Lung (tissue), 12 donors: ENCODE measurements around the gene GALNT1. TPM values are rescaled to one million over a fixed set of nuclear protein-coding genes. Genes with fewer than 3 reads are reported as not detected.

ENCODE experiments used
- ATAC-seq: fragments of 200-7000 bp; cut with Tn5 transposase; one replicate; pipeline ENCODE4 v1.9.1; 2020; ENCODE audit warnings: moderate number of reproducible peaks; ENCODE audit not compliant: insufficient read depth, low FRiP score
- DNase-seq, 3 donors: peaks; one replicate each; pipeline ENCODE4 v3.0.0-alpha.2; 2013 to 2017
- H3K27ac ChIP-seq, 2 donors: one replicate each; pipeline ENCODE4 v1.5.1; 2013; ENCODE audit warnings: mild to moderate bottlenecking in 2 of 2, moderate library complexity in 2 of 2, control low read depth in 1 of 2, inconsistent platforms in 1 of 2, low read depth in 1 of 2, low read length in 1 of 2
- H3K27me3 ChIP-seq, 3 donors: one replicate each; pipeline ENCODE4 v1.5.1; 2013; ENCODE audit warnings: low read length in 2 of 3; ENCODE audit not compliant: control insufficient read depth in 3 of 3, insufficient read depth in 3 of 3
- H3K36me3 ChIP-seq, 4 donors: one replicate each; pipeline ENCODE4 v1.5.1; 2013; ENCODE audit warnings: low read length in 4 of 4, mild to moderate bottlenecking in 1 of 4, moderate library complexity in 1 of 4; ENCODE audit not compliant: control insufficient read depth in 4 of 4, insufficient read depth in 4 of 4
- H3K4me1 ChIP-seq, 5 donors: one replicate each; pipeline ENCODE4 v1.5.1; 2013; ENCODE audit warnings: low read length in 5 of 5, mild to moderate bottlenecking in 2 of 5, moderate library complexity in 1 of 5; ENCODE audit not compliant: control insufficient read depth in 5 of 5, insufficient read depth in 5 of 5
- H3K4me3 ChIP-seq: one replicate; pipeline ENCODE4 v1.5.1; 2013; ENCODE audit warnings: mild to moderate bottlenecking, control low read depth, moderate library complexity
- H3K9ac ChIP-seq, 2 donors: one replicate each; pipeline ENCODE4 v1.5.1; 2013; ENCODE audit warnings: low read length in 2 of 2, control low read depth in 1 of 2; ENCODE audit not compliant: insufficient read depth in 1 of 2
- H3K9me3 ChIP-seq, 4 donors: one replicate each; pipeline ENCODE4 v1.5.1; 2013; ENCODE audit warnings: low read length in 3 of 4, mild to moderate bottlenecking in 1 of 4, moderate library complexity in 1 of 4; ENCODE audit not compliant: control insufficient read depth in 4 of 4, insufficient read depth in 3 of 4
- WGBS, 2 donors: extraction: QIAGEN DNeasy Blood & Tissue Kit; methylation state at CpG; one replicate each; pipeline ENCODE4 v1.1.7; 2013; 5-methylcytosine and 5-hydroxymethylcytosine counted together
- polyA plus RNA-seq, 2 donors: library from polyadenylated mRNA; stranded (reverse); fragments of 200-250 nt; gene quantifications; one replicate each; pipeline ENCODE4 v1.2.1, GENCODE V29; 2013
- total RNA-seq, 2 donors: library from RNA; depleted of rRNA in 1 of 2; stranded (reverse); fragments of >200 nt in 1 of 2; gene quantifications; one replicate each; pipeline ENCODE4 v1.2.1, GENCODE V29; 2014 to 2021
- TF ChIP-seq, protein P1 (sequence below): IDR thresholded peaks from 2 replicates; pipeline ENCODE4 v1.5.1; 2012; ENCODE audit warnings: mild to moderate bottlenecking; ENCODE audit errors: control extremely low read depth, extremely low read depth
- donor health status: control.
- donor health status: control.
- donor health status: Bipolar disorder and iron deficiency.
- donor health status: healthy.
- donor health status: DM: yes; HTN: yes; CAD: no.

The GALNT1 gene
- total and polyA plus RNA-seq, 4 donors: 16.9 to 73.4 (median 46.8) TPM

DNA sequence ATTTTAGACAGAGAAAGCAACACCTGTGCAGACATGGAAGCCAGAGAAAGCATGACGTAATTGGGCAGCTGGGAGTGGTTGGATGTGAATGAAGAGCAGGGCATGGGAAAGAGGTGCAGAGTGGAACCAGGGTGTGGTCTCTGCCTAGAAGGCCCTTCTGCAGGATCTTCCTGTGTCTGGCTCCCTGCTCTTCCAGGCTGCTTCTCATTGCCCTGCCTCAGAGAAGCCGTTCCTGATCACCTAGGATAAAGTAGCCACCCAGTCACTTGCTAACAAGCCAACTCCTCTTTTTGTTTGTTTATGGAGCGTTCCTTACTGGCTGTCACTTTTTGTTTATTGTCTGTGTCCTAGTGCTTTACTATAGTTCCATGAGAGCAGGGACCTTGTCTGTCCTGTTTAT is 28.5 kb downstream of the GALNT1 start:
- 77 to 78% methylated on average over 3 of the region's 3 CpGs for WGBS, 2 donors
- Histone ChIP-seq H3K36me3 (no peaks in the 10 kb centered on the region), H3K9me3 (no peaks in the 10 kb centered on the region), H3K4me3 (no peak overlapping the region), H3K9ac (no peak overlapping the region), H3K27ac (no peak overlapping the region), H3K27me3 (no peaks in the 10 kb centered on the region), H3K4me1 (peaks cover 0 to 33% (median 5%) of the 10 kb centered on the region in 5 donors)
- TF ChIP-seq, protein P1, sequence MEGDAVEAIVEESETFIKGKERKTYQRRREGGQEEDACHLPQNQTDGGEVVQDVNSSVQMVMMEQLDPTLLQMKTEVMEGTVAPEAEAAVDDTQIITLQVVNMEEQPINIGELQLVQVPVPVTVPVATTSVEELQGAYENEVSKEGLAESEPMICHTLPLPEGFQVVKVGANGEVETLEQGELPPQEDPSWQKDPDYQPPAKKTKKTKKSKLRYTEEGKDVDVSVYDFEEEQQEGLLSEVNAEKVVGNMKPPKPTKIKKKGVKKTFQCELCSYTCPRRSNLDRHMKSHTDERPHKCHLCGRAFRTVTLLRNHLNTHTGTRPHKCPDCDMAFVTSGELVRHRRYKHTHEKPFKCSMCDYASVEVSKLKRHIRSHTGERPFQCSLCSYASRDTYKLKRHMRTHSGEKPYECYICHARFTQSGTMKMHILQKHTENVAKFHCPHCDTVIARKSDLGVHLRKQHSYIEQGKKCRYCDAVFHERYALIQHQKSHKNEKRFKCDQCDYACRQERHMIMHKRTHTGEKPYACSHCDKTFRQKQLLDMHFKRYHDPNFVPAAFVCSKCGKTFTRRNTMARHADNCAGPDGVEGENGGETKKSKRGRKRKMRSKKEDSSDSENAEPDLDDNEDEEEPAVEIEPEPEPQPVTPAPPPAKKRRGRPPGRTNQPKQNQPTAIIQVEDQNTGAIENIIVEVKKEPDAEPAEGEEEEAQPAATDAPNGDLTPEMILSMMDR: no peak
- no peak for DNase-seq
- ATAC-seq: no peak

DNA sequence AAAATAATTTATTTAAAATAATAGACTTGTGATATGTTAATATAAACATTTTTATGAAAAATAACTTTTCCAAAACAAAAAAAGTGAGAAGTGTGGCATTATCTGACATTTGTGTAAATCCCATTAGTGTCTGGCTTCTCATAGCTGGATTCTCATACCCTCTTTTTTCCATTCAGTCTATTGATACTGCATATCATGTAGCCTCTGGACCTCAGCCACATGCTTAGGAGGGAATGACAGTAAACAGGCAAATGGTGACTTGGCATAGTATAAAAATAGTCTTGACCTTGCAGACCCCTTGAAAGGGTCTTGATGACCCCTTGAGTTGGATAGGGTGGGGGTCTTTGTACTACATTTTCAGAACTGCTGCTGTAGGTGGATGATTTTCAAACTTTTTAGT is 29.2 kb downstream of the GALNT1 start:
- Histone ChIP-seq H3K27me3 (no peaks in the 10 kb centered on the region), H3K27ac (peak overlapping the region in 1 of 2 donors; percentile 12), H3K36me3 (no peaks in the 10 kb centered on the region), H3K9ac (no peak overlapping the region), H3K4me3 (no peak overlapping the region), H3K9me3 (no peaks in the 10 kb centered on the region), H3K4me1 (peaks cover 0 to 32% (median 5%) of the 10 kb centered on the region in 5 donors)
- DNase-seq: no peak
- TF ChIP-seq, protein P1: no peak
- ATAC-seq: no peak

DNA sequence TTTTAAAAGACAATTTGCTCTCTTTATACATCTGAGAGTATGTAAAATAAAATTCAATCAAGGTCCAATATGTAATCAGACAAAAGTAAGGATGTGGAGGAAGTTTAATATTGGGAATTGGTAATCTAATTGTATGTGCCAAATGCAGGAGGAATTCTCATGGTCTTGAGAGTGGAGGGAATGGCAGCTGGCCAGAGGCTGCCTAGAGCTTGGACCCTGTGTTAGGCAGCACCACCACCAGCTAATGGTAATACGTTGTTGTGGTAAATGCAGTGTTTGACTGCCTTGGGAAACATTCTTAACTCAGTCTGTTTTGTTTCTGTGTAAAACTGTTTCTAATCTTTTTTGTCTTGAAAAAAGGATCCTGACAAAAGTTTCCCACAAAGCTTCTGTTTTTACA is 30.0 kb downstream of the GALNT1 start:
- H3K4me3 ChIP-seq: no peak overlapping the region
- H3K9ac ChIP-seq: no peak overlapping the region
- no peak for ATAC-seq
- WGBS, 2 donors: 71% methylated on average over 1 of the region's 1 CpG
- H3K27ac ChIP-seq: no peak overlapping the region
- TF ChIP-seq, protein P1: no peak
- DNase-seq: no peak
- H3K9me3 ChIP-seq: no peaks in the 10 kb centered on the region
- no peaks in the 10 kb centered on the region for H3K36me3 ChIP-seq
- H3K27me3 ChIP-seq: no peaks in the 10 kb centered on the region
- peaks cover 0 to 33% (median 3%) of the 10 kb centered on the region in 5 donors for H3K4me1 ChIP-seq

DNA sequence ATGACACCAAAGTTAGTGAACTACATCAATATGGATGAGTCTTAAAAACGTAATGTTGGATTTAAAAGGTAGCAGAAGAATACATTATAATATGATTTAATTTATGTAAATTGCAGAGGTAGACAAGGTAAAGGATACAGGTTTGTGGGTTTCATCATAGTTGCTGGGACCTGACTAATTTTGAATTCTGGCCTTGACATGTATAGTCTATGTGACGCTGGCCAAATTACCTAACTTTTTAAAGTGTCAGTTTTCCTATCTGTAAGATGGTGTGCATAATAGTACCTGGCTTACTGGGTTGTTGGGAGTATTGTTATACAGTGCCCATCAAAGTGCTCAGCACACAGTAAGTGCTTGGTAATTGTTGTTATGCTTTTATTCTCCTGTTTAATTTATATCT is 34.5 kb downstream of the GALNT1 start:
- Histone ChIP-seq H3K9ac (peak overlapping the region in 1 of 2 donors; percentile 62), H3K4me1 (peaks cover 2 to 37% (median 23%) of the 10 kb centered on the region in 5 donors), H3K9me3 (no peaks in the 10 kb centered on the region), H3K27ac (peak overlapping the region in 1 of 2 donors; percentile 62), H3K36me3 (no peaks in the 10 kb centered on the region), H3K27me3 (no peaks in the 10 kb centered on the region), H3K4me3 (no peak overlapping the region)
- DNase-seq (no peak), ATAC-seq (no peak)
- 95 to 97% methylated on average over 2 of the region's 2 CpGs for WGBS, 2 donors
- TF ChIP-seq, protein P1: no peak
